22Rv1 (cell line): ENCODE data around the gene PADI3.

Experiments
- H3K27ac ChIP-seq: fragments of 450-650 bp; 2 replicates; pipeline ENCODE4 v1.5.1; 2017
- ZFX ChIP-seq: fragments of 450-650 bp; IDR thresholded peaks from 2 replicates; pipeline ENCODE4 v1.6.1; 2017; ENCODE audit warnings: antibody characterized with exemption, borderline replicate concordance
- TF ChIP-seq, protein P1 (sequence below): fragments of 450-650 bp; IDR thresholded peaks from 2 replicates; pipeline ENCODE4 v1.5.1; 2017; ENCODE audit warnings: mild to moderate bottlenecking

PADI3 gene

GRCh38 chr1:17264470-17264869 is 15.6 kb downstream of the PADI3 start:
- TF ChIP-seq, protein P1, sequence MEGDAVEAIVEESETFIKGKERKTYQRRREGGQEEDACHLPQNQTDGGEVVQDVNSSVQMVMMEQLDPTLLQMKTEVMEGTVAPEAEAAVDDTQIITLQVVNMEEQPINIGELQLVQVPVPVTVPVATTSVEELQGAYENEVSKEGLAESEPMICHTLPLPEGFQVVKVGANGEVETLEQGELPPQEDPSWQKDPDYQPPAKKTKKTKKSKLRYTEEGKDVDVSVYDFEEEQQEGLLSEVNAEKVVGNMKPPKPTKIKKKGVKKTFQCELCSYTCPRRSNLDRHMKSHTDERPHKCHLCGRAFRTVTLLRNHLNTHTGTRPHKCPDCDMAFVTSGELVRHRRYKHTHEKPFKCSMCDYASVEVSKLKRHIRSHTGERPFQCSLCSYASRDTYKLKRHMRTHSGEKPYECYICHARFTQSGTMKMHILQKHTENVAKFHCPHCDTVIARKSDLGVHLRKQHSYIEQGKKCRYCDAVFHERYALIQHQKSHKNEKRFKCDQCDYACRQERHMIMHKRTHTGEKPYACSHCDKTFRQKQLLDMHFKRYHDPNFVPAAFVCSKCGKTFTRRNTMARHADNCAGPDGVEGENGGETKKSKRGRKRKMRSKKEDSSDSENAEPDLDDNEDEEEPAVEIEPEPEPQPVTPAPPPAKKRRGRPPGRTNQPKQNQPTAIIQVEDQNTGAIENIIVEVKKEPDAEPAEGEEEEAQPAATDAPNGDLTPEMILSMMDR: no peak
- TF ChIP-seq ZFX: no peak
- H3K27ac ChIP-seq: no peak overlapping the region

- H3K27ac ChIP-seq: no peak overlapping the region
- TF ChIP-seq, protein P1: no peak
- no peak for TF ChIP-seq ZFX
Observed at GRCh38 chr1:17265162-17265561, 16.3 kb downstream of the PADI3 start.

DNA sequence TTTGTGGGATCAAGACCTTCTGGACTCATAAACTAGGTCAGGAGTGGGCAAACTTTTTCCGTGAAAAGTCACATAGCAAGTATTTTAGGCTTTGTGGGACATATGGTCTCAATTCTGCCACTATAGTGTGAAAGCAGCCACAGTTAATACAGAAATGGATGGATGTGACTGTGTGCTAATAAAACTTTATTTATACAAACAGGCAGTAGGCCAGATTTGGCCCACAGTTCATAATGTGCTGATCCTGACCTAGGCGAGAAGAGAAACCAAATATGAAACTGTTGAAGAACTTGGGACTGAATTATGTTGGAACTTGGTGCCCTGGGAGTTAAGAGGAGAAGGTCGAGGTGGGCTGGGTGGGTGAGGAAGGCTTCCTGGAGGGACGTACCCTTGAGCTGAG is 17.1 kb downstream of the PADI3 start:
- H3K27ac ChIP-seq: no peak overlapping the region
- TF ChIP-seq ZFX: no peak
- TF ChIP-seq, protein P1: no peak

DNA sequence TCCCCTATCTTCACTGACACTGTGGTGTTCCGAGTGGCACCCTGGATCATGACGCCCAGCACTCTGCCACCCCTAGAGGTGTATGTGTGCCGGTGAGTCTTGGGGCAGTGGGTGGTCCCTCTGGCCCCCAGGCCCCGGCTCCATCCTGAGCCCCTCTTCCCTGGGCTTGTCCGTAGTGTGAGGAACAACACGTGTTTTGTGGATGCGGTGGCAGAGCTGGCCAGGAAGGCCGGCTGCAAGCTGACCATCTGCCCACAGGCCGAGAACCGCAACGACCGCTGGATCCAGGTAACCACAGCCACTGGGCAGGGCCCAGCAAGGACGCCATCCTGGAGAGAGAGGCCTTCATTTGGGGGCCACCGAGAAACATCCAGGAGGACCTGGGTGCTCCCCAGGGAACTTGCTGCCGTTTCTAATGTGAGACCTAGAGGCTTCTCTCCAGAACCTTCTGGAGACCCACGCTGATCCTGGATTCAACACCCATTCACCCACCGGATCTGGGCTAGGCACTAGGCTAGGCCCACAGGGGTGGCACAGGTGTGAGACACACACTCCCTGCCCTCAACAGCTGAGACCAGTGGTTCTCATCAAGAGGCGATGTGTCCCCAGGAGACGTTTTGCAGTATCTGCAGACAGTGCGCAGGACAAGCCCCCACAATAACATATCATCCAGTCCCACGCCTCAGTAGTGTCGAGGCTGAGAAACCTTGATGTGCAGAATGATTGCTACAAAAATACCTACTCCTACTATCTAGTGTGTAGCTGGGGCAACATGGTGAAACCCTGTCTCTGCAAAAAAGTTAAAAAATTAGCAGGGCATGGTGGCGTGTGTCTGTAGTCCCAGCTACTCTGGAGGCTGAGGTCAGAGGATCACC is 22.2 kb downstream of the PADI3 start:
- TF ChIP-seq, protein P1: no peak
- no peak for TF ChIP-seq ZFX

DNA sequence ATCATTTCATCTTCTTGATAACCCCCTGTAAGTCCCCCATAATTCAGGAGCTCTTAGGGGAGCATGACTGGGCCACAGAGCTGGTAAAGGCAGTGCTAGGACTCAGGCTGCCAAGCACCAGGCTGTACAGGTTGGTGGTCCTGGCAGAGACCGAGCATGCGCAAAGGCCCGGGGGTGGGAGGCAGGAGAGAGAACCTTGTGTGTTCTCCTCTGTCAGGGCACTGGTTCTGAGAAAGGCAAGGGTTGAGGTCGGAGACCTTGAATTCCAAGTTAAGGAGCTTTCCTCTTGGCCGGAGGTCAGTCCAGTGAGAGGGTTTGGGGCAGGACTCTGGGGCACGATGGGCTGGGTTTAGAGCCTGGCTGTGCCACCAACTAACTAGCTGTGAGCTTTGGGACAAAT is 23.2 kb downstream of the PADI3 start:
- H3K27ac ChIP-seq: no peak overlapping the region
- TF ChIP-seq, protein P1: no peak
- no peak for TF ChIP-seq ZFX

More for the DNA sequence above, 22.2 kb downstream of the PADI3 start:
- H3K27ac ChIP-seq: no peak overlapping the region

DNA sequence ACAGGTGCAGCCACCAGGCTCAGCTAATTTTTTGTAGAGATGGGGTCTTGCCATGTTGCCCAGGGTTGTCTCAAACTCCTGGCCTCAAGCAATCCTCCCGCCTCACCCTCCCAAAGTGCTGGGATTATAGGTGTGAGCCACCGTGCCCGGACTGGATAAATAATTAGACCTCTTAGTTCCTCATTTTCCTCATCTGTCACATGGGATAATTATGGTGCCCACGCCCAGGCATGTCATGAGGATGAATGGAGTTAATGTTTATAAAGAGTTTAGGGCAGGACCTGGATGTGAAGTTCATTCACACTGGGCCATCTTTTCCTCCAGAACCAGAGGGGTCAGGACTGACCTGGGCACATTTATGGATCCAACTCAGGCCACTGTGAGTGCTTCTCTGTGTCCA is 23.7 kb downstream of the PADI3 start:
- no peak for TF ChIP-seq ZFX
- TF ChIP-seq, protein P1: no peak
- H3K27ac ChIP-seq: no peak overlapping the region

- no peak overlapping the region for H3K27ac ChIP-seq
- TF ChIP-seq, protein P1: no peak
Observed at GRCh38 chr1:17273096-17273495, 24.2 kb downstream of the PADI3 start.
